KOPT-K1 (cell line): ENCODE results near the gene RBMXL2.

Source experiments
- H3K27ac ChIP-seq: fragments of 200-600 bp; sonication (generic); 2 replicates; pipeline ENCODE4 v1.5.1; 2016; ENCODE audit warnings: antibody characterized with exemption, mild to moderate bottlenecking, low read depth, low read length; ENCODE audit not compliant: poor library complexity, severe bottlenecking
- H3K36me3 ChIP-seq: fragments of 200-600 bp; sonication (generic); 2 replicates; pipeline ENCODE4 v1.5.1; 2017; ENCODE audit warnings: antibody characterized with exemption, mild to moderate bottlenecking, low read length, moderate library complexity; ENCODE audit not compliant: insufficient read depth
- H3K9me3 ChIP-seq: fragments of 200-600 bp; sonication (generic); 2 replicates; pipeline ENCODE4 v1.5.1; 2017; ENCODE audit warnings: antibody characterized with exemption, low read length, mild to moderate bottlenecking; ENCODE audit not compliant: insufficient read depth, poor library complexity, severe bottlenecking

Gene RBMXL2

DNA sequence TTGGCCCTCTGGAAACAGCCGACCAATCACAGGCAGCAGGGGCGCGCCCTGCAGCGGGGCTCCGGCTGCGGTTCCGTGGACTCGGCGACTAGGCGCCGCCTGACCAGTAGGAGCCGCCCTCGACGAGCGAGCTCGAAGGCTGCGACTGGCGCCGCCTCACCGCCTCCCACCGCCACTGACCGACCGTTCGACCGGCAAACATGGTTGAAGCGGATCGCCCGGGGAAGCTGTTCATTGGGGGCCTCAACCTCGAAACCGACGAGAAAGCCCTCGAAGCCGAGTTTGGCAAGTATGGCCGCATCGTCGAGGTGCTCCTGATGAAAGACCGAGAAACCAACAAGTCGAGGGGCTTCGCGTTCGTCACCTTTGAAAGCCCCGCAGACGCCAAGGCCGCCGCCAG lies at the start of gene RBMXL2:
RBMXL2 (plus strand) TSS at position 78 of the 400 bp plus-strand sequence; CDS start at position 201, 123 bp downstream.
- Histone ChIP-seq H3K27ac (no peak within 1 kb of the TSS), H3K36me3 (no peaks in the 10 kb centered on the region), H3K9me3 (peaks cover 6% of the 10 kb centered on the region)

DNA sequence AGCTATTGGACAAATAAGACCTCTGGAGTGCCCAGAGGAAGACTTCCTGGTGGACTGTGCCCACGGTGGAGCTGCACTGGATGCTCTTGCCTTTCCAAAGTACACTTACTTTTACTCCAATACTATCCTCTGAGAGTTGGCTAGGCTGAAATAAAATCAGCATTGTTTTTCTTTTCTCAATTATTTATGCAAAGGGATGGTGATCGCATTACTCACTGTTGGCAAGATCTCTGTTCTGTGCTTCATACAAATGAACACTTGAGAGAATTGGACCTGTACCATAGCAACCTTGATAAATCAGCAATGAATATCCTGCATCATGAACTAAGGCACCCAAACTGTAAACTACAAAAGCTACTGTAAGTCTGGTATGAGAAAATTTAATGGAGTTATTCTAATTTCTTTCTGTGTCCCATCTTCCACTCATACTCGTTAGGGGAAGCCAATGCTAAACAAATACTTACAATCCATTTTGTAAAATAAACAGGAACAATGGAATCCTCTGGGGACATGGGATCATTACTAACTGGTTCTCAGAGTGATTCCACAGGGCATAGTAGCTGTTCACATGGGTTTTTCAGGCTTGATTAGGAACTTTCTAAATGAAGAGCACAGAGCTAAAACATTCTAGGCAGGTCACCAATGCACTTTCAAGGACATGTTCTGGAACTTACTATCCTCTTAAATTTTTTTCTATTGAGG lies 42.2 kb upstream of the RBMXL2 start:
- no peaks in the 10 kb centered on the region for H3K9me3 ChIP-seq
- H3K36me3 ChIP-seq, result no peaks in the 10 kb centered on the region
- no peak overlapping the region for H3K27ac ChIP-seq

DNA sequence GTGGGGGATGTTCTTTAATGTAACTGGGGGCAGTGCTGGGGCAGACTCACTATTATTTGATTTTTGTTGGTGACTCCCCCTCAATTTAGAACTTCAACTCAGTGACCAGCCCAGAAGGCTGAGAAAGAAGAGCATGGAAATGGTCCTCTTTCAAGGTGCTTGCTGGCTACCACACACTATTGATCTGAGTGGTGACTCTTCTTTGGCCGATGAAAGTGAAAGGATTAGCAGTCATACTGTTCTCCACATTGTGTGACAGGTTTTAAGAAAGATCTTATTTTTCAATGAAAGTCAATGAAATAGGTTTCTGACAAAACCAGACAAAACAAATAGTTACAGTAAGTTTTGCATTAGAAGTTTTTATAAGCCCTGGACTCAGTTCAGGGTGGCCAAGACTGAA lies 38.6 kb upstream of the RBMXL2 start:
- H3K36me3 ChIP-seq, result no peaks in the 10 kb centered on the region
- H3K27ac ChIP-seq, result no peak overlapping the region
- no peaks in the 10 kb centered on the region for H3K9me3 ChIP-seq

DNA sequence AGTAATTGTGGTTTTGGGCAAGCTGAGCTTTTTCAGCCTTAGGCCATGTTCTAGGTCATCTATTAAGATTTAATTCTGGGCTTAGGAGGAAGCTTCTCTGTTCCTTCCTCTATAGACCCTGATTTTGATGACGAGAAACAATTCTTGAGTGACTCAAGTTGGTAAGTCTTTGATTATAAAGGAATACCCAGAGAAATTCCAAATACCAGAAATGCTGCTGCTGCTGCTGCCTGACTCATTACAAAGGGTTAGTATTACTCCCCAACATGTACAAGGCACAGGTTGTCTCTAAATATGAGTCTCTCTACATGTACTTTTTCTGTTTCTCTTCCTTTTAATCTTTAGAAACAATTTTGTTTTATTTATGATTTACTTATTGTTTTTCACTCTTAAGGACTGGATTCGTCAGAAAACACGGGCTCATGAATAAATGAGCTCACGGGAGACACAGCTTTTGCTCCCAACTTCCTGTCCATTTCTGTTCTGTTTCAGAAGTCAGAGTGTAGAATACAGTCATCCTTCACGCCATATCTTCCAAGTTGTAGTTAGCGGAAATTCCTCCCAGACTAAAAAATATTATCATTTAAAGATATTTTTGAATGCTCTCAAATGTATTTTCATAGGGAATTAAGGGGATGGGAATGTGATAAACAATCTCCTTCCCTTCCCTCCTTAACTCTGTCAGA lies 31.8 kb upstream of the RBMXL2 start:
- Histone ChIP-seq H3K36me3 (no peaks in the 10 kb centered on the region), H3K9me3 (no peaks in the 10 kb centered on the region)

DNA sequence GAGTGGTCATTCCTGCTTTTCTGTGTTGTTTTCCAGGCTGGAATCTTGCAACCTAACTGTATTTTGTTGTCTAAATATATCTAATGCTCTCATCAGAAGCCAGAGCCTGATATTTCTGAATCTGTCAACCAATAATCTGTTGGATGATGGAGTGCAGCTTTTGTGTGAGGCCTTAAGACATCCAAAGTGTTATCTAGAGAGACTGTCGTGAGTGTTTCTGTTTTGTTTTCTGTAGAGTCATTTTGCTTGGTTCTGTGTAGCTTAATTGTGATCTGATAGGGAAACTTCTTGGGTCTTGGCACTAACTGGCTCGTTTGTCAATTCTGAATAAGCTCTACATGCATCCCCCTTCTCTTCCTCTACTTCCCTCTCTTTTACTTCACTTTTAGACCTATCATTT lies 31.2 kb upstream of the RBMXL2 start:
- no peaks in the 10 kb centered on the region for H3K9me3 ChIP-seq
- H3K36me3 ChIP-seq, result no peaks in the 10 kb centered on the region
- H3K27ac ChIP-seq, result no peak overlapping the region

More for the DNA sequence above, 31.8 kb upstream of the RBMXL2 start:
- no peak overlapping the region for H3K27ac ChIP-seq

DNA sequence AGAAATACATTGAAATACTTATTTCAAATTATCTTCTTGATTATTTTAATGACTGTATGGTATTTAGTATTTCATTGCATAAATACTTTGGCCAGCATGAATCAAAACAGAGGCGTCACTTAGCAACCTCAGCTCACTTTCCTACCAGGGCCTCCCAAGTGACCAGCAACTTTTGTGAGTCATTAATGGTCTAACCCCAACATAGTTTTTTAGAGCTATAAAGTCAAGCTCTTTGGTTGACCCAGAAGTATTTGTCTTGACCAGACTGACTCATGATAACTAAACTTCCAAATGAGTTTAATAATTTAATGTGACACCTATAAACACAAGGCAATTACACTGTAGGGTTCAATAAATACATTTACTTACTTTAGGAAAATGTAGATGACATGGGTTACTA lies 27.9 kb upstream of the RBMXL2 start:
- no peaks in the 10 kb centered on the region for H3K9me3 ChIP-seq
- H3K36me3 ChIP-seq, result no peaks in the 10 kb centered on the region
- no peak overlapping the region for H3K27ac ChIP-seq

DNA sequence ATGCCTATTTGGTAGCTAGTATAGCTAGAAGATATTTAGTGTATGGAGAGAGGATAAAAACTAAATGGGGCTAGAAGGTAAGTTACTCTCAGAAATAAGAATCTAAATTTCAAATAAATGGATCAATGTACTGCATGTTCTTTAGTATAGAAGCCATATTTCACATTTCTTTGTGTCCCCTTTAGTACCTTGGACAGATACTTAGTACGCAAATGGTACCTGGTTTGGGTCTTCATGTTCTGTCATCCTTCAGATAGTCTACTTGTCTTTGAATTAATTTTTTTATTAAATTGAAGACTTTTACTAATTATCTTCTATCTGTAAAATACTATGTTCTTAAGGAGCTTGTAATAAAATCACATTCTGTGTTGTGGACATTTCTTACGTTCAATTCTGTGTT lies 26.3 kb upstream of the RBMXL2 start:
- H3K9me3 ChIP-seq, result no peaks in the 10 kb centered on the region
- no peaks in the 10 kb centered on the region for H3K36me3 ChIP-seq
- H3K27ac ChIP-seq, result no peak overlapping the region

DNA sequence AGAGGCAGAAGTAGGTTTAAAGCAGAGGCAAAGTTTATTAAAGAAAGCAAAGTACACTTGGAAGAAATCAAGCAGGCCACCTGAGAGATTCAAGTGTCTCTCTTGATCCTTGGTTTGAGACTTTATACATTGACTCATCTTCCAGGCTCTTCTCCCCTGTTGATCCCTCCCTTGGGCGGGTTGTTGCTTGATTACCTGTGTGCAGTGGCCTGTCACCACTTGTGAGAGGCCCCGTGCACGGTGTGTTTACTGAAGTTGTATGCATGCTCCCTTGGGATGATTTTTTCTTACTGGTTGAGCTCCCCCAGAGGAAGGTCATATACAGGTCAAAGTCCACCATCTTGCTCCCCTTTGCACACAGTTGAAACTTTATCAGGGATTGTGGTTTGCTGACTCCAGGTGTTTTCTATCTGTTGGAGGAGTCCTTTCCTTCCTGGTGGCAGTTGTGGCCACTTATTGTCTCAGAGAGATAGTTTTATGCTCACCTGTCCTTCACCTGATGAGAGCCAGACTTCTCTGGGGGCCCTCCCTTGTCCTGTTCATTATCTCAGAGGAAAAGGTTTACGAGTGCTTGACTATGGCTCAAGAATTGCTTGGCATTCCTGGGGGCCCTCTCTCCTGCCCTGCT lies 16.3 kb upstream of the RBMXL2 start:
- H3K36me3 ChIP-seq, result no peaks in the 10 kb centered on the region
- H3K9me3 ChIP-seq, result no peaks in the 10 kb centered on the region
- no peak overlapping the region for H3K27ac ChIP-seq

DNA sequence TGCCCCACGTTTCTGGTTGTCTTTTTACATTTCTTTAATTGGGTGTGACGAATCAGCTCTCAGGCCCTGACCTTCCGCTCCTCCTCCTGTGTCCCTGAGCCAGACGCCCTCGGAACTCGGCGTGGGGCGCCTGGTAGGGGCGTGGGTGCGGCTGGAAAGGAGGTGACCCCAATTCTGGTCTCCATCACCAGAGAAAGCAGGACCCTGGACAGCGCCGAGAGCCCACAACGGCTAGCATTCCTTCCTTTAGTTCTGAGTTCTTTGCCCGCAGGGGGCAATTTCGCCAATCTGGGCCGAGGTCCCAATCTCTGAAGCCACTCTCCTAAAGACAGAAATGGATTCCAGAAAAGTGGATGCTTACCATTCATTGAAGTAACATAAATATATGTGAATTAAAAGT lies 11.7 kb upstream of the RBMXL2 start:
- Histone ChIP-seq H3K9me3 (no peaks in the 10 kb centered on the region), H3K27ac (no peak overlapping the region), H3K36me3 (no peaks in the 10 kb centered on the region)

DNA sequence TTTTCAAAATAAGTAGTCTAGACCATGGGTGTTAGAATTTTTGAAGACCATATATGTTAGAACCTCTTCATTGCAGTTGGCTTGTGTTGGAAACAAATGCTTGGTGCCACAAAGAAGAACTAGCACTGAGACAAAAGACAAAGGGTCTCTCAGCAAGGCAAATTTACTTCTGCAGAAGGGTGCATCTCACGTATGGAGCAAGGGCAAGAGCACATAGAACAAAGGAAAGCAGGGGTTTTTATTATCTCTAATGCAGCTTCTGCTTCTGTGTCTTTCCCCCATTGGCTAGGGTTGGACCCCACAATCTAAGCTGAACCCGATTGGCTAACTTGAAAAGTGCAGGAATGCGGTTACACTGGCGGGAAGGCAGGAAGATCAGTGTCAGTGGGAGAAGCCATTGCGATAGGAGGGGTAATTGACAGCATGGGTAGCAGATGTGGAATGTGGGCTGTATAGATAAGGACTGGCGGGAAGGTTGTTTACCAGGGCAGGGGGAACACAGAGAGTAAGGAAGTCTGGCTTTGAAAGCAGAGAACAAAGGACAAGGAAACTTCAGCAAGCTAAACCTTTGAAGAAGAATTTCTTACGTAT lies 9.2 kb upstream of the RBMXL2 start:
- no peaks in the 10 kb centered on the region for H3K9me3 ChIP-seq
- no peak overlapping the region for H3K27ac ChIP-seq
- no peaks in the 10 kb centered on the region for H3K36me3 ChIP-seq

DNA sequence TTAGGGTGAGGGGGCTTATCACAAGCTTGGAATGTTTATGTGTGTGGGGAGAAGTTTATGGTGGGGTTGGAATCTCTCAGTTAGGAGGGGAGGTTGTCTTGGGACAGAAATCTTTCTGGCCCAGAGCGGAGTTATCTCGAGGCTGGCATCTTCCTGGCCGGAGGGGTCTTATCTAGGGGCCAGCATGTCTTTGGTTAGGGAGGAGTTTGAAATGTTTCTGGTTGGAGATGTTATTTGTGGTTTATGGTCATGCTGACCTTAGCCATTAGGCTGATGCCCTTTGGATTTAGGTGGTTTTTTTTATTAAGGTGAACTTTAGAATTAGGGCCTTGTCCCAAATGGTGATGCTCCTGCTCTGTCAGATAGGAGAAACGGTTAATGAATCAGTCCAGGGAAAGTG lies 7.9 kb upstream of the RBMXL2 start:
- H3K36me3 ChIP-seq, result no peaks in the 10 kb centered on the region
- no peak overlapping the region for H3K27ac ChIP-seq
- no peaks in the 10 kb centered on the region for H3K9me3 ChIP-seq

DNA sequence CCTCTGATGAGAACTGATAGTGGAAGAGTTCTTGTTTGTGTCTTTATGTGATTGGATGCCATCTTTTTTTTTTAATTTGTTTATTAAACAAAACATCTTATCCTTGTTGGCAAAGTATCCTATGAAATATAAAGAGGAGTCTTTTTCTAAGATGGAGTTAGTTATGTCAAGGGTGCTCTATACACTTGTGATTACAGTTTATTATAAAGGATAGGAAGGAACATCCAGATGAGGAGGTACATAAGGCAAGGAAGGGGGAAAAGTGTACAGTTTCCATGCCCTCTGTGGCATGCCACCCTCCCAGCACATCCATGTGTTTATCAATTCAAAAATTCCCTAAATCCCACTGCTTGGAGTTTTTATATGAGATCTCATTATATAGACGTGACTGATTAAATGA lies 7.4 kb upstream of the RBMXL2 start:
- H3K36me3 ChIP-seq, result no peaks in the 10 kb centered on the region

DNA sequence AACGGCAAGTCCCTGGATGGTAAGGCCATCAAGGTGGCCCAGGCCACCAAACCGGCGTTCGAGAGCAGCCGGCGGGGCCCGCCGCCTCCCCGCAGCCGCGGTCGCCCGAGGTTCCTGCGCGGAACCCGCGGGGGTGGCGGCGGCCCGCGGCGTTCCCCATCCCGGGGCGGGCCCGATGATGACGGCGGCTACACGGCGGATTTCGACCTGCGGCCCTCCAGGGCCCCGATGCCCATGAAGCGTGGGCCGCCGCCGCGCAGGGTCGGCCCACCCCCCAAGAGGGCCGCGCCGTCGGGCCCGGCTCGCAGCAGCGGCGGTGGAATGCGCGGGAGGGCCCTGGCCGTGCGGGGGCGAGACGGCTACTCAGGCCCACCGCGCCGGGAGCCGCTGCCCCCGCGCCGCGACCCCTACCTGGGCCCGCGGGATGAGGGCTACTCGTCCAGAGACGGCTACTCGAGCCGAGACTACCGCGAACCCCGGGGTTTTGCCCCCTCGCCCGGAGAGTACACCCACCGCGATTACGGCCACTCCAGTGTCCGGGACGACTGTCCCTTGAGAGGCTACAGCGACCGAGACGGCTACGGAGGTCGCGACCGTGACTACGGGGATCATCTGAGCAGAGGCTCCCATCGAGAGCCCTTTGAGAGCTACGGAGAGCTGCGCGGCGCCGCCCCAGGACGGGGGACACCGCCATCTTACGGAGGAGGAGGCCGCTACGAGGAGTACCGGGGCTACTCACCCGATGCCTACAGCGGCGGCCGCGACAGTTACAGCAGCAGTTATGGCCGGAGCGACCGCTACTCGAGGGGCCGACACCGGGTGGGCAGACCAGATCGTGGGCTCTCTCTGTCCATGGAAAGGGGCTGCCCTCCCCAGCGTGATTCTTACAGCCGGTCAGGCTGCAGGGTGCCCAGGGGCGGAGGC lies 792 bp downstream of the RBMXL2 start:
- peaks cover 6% of the 10 kb centered on the region for H3K9me3 ChIP-seq
- H3K27ac ChIP-seq, result no peak overlapping the region
- no peaks in the 10 kb centered on the region for H3K36me3 ChIP-seq

More for the DNA sequence above, 7.4 kb upstream of the RBMXL2 start:
- Histone ChIP-seq H3K9me3 (no peaks in the 10 kb centered on the region), H3K27ac (no peak overlapping the region)

DNA sequence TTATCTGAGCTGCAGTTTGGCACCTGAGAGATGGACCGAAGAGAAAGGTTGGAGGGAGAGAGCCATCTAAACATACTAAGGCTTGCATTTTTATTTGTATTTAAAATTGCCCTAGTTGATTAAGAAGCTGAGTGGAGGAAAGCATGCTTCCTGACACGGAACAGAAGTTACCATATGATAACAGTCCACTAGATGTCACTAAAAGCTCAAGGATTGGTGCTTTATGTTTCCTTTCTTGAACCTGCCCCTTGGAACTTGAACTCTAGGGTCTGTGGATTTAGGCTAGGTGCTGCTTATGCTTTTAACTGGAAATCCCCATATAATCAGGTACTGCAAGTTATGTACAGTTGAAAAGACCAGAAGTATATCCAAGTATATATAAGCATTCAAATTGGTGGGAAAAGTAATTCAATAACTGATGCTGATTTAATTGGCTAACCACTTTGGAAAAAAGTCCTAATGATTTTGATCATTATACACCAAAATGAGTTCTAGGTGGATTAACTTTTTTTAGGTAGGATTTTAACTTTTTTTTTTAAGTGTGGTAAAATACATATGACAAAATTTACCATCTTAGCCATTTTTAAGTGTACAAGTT lies 9.5 kb downstream of the RBMXL2 start:
- no peaks in the 10 kb centered on the region for H3K36me3 ChIP-seq
- H3K9me3 ChIP-seq, result no peaks in the 10 kb centered on the region
- H3K27ac ChIP-seq, result no peak overlapping the region
